Panc1 (cell line): Measurements from ENCODE around the gene APEX1. TPM values are rescaled to one million over a fixed set of nuclear protein-coding genes. Genes with fewer than 3 reads are reported as not detected.

Experiments
- ATAC-seq: fragments of 200-7000 bp; cut with Tn5 transposase; 2 replicates; pipeline ENCODE4 v1.9.1; 2020; ENCODE audit warnings: mild to moderate bottlenecking, moderate library complexity
- BruUV-seq: library from RNA; stranded (reverse); fragments of 400-500 nt; replicated peaks from 2 replicates; lab custom pipeline; 2021; lab: Mats Ljungman, UMichigan
- CTCF ChIA-PET: fragments of 300-600 bp; sonication (Branson Sonifier 250); formaldehyde crosslinking; loops from one replicate; lab custom pipeline; 2022; ENCODE audit warnings: antibody characterized with exemption; lab: Charles Lee
- POLR2A ChIA-PET: fragments of 300-600 bp; sonication (Branson Sonifier 250); formaldehyde crosslinking; loops from one replicate; lab custom pipeline; 2022; ENCODE audit warnings: antibody characterized with exemption; lab: Charles Lee
- DNase-seq: peaks from one replicate; pipeline ENCODE4 v3.0.0-alpha.2; 2010; ENCODE audit warnings: low read depth, low spot score
- H3K27ac ChIP-seq: 2 replicates; pipeline ENCODE4 v1.5.1; 2011; ENCODE audit warnings: mild to moderate bottlenecking, low read length, inconsistent platforms
- H3K27me3 ChIP-seq: fragments of 200-500 bp; sonication (Bioruptor generic); 2 replicates; pipeline ENCODE4 v1.6.0; 2014; ENCODE audit warnings: low read length, inconsistent platforms; ENCODE audit not compliant: control insufficient read depth, insufficient read depth
- H3K36me3 ChIP-seq: fragments of 200-500 bp; sonication (Bioruptor generic); 2 replicates; pipeline ENCODE4 v1.5.1; 2014; ENCODE audit warnings: inconsistent platforms, mild to moderate bottlenecking, low read length, moderate library complexity; ENCODE audit not compliant: control insufficient read depth, insufficient read depth
- H3K4me1 ChIP-seq: 2 replicates; pipeline ENCODE4 v1.5.1; 2011; ENCODE audit warnings: inconsistent platforms, mild to moderate bottlenecking, low read length, moderate library complexity; ENCODE audit not compliant: control insufficient read depth, insufficient read depth
- H3K4me3 ChIP-seq, 2 experiments: 2 replicates each; pipeline ENCODE4 v1.5.1; 2011 to 2012; ENCODE audit warnings: low read depth in 2 of 2, low read length in 2 of 2, mild to moderate bottlenecking in 2 of 2, inconsistent platforms in 1 of 2, moderate library complexity in 1 of 2
- H3K9me3 ChIP-seq: fragments of 200-500 bp; sonication (Bioruptor generic); 2 replicates; pipeline ENCODE4 v1.5.1; 2014; ENCODE audit warnings: low read depth, mild to moderate bottlenecking, inconsistent platforms, low read length, moderate library complexity; ENCODE audit not compliant: control insufficient read depth, insufficient read depth
- CTCF ChIP-seq: fragments of 450-650 bp; IDR thresholded peaks from 2 replicates; pipeline ENCODE4 v1.5.1; 2017; ENCODE audit warnings: mild to moderate bottlenecking
- POLR2AphosphoS5 ChIP-seq: IDR thresholded peaks from 2 replicates; pipeline ENCODE4 v1.6.1; 2012; ENCODE audit warnings: mild to moderate bottlenecking, low read depth, low read length, moderate library complexity
- SIN3A ChIP-seq: IDR thresholded peaks from 2 replicates; pipeline ENCODE4 v1.6.1; 2012; ENCODE audit warnings: low read depth, mild to moderate bottlenecking, low read length, moderate library complexity, borderline replicate concordance; ENCODE audit not compliant: insufficient read depth
- TCF7L2 ChIP-seq: IDR thresholded peaks from 2 replicates; pipeline ENCODE4 v1.6.1; 2011; ENCODE audit warnings: mild to moderate bottlenecking, low read depth, low read length, inconsistent platforms
- in situ Hi-C: cut with HindIII; loops from 2 replicates; pipeline ENCODE4 v1.10.0; 2016; ENCODE audit warnings: low sequenced_read_pairs, low pct_unique_long_range_greater_than_20kb
- intact Hi-C: fragments of 100-400 bp; cut with micrococcal nuclease; formaldehyde crosslinking; loops from one replicate; pipeline ENCODE4 v1.10.0; 2022; ENCODE audit not compliant: unreplicated experiment
- total RNA-seq: library from RNA; stranded (reverse); gene quantifications from one replicate; pipeline ENCODE4 v1.2.1, GENCODE V29; 2021; ENCODE audit not compliant: unreplicated experiment
- TF ChIP-seq, protein P1 (sequence below), 2 experiments: IDR thresholded peaks; 2 replicates each; pipeline ENCODE4 v1.6.1; 2011 to 2012; ENCODE audit warnings: low read depth in 2 of 2, control low read depth in 1 of 2, low read length in 1 of 2, mild to moderate bottlenecking in 1 of 2, moderate library complexity in 1 of 2; ENCODE audit not compliant: insufficient read depth in 1 of 2

The APEX1 gene
- total RNA-seq, 1 experiment from 2014 or later = 163 TPM

DNA sequence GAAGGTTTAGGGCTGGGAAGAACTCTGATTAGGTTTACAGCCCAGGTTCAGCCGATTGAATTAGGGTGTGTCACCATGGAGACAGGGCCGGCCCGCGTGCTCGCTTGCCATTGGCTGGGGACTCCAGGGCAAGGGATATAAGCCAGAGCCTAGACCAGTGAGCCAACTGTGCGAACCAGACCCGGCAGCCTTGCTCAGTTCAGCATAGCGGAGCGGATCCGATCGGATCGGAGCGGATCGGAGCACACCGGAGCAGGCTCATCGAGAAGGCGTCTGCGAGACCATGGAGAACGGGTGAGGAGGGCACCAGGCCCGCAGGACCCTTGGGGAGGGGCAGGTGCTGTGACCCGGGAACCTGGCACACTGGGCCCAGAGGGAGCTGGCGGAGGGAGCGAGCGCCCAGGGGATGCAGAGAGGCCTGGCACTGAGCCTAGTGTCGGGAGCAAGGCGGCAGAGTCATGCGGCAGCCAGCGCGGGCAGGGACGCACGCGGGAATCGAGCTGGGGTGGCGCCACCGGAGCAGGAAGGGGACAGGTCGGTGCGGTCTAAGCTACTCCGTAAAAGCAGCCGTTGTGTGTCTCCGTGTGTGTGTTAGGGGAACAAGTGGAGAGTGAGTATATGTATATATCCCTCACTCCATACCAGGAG lies 14.3 kb downstream of the APEX1 start, which contains the start of gene PNP:
PNP (plus strand) TSS at position 165 of the 648 bp plus-strand sequence; CDS start at position 284, 119 bp downstream.
- POLR2A ChIA-PET = interaction anchor here (0.9 to 1.1 kb wide), 2 partner anchors 8 to 126 kb away, joined by 3 to 4 read pairs; partner anchors contain the start of genes PARP2 and PIP4P1
- intact Hi-C loops (no loop called here), in situ Hi-C loops (no loop called here)
- H3K27ac ChIP-seq = peak within 1 kb of the TSS; percentile 74
- no peaks in the 10 kb centered on the region for H3K27me3 ChIP-seq
- TF ChIP-seq SIN3A = 0 out of 2 replicates have a peak, but pooled peaks have one; percentile 50
- peak; percentile 98 for TF ChIP-seq POLR2AphosphoS5
- no peak for TF ChIP-seq TCF7L2
- BruUV-seq = TSS peak; percentile 78
- H3K9me3 ChIP-seq = no peaks in the 10 kb centered on the region
- peak; percentile 67 for DNase-seq
- H3K4me3 ChIP-seq = peak within 1 kb of the TSS; percentile 82 to 96
- H3K4me1 ChIP-seq = peaks cover 3% of the 10 kb centered on the region
- peak; percentile 98 for ATAC-seq
- H3K36me3 ChIP-seq = peaks cover 4% of the 10 kb centered on the region
- CTCF ChIA-PET = no interaction called here

GRCh38 chr14:20469890-20470602 lies 15.0 kb downstream of the APEX1 start:
- ATAC-seq (peak; percentile 55), DNase-seq (peak; percentile 63)
- POLR2A ChIA-PET = interaction anchor here (0.9 to 1.1 kb wide), 2 partner anchors 9 to 127 kb away, joined by 3 to 4 read pairs; partner anchors contain the start of genes PARP2 and PIP4P1
- H3K27ac ChIP-seq = peak overlapping the region; percentile 74
- in situ Hi-C loops = no loop called here
- H3K36me3 ChIP-seq = peaks cover 4% of the 10 kb centered on the region
- TF ChIP-seq, protein P1, sequence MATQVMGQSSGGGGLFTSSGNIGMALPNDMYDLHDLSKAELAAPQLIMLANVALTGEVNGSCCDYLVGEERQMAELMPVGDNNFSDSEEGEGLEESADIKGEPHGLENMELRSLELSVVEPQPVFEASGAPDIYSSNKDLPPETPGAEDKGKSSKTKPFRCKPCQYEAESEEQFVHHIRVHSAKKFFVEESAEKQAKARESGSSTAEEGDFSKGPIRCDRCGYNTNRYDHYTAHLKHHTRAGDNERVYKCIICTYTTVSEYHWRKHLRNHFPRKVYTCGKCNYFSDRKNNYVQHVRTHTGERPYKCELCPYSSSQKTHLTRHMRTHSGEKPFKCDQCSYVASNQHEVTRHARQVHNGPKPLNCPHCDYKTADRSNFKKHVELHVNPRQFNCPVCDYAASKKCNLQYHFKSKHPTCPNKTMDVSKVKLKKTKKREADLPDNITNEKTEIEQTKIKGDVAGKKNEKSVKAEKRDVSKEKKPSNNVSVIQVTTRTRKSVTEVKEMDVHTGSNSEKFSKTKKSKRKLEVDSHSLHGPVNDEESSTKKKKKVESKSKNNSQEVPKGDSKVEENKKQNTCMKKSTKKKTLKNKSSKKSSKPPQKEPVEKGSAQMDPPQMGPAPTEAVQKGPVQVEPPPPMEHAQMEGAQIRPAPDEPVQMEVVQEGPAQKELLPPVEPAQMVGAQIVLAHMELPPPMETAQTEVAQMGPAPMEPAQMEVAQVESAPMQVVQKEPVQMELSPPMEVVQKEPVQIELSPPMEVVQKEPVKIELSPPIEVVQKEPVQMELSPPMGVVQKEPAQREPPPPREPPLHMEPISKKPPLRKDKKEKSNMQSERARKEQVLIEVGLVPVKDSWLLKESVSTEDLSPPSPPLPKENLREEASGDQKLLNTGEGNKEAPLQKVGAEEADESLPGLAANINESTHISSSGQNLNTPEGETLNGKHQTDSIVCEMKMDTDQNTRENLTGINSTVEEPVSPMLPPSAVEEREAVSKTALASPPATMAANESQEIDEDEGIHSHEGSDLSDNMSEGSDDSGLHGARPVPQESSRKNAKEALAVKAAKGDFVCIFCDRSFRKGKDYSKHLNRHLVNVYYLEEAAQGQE (IDR thresholded peaks at IDR 0.05; ENCODE audit: insufficient read depth in 1 of 2, low read depth in 2 of 2, low read length in 1 of 2) = no peak
- no peak for TF ChIP-seq POLR2AphosphoS5
- no peak for TF ChIP-seq SIN3A
- no peak for TF ChIP-seq CTCF
- TF ChIP-seq TCF7L2 = no peak
- CTCF ChIA-PET = no interaction called here
- intact Hi-C loops = loop anchor here (5.0 kb wide), 1 partner anchor 137 kb away; no protein-coding TSS in a partner anchor
- peaks cover 3% of the 10 kb centered on the region for H3K4me1 ChIP-seq
- peak overlapping the region; percentile 82 to 96 for H3K4me3 ChIP-seq
- H3K9me3 ChIP-seq = no peaks in the 10 kb centered on the region
- BruUV-seq = no TSS peak
- H3K27me3 ChIP-seq = no peaks in the 10 kb centered on the region
